Endothelial cell (in vitro differentiated cells): ENCODE data around the gene ZC3H7A. TPM values are rescaled to one million over a fixed set of nuclear protein-coding genes. Genes with fewer than 3 reads are reported as not detected.

Experiments
- DNase-seq: peaks from one replicate; pipeline ENCODE4 v3.0.0; 2021; ENCODE audit warnings: low spot score
- H3K27ac Mint-ChIP-seq: one replicate; pipeline ENCODE4 v1.8.0; 2021; ENCODE audit warnings: mixed read lengths, inconsistent platforms; ENCODE audit not compliant: unreplicated experiment
- H3K27me3 Mint-ChIP-seq: one replicate; pipeline ENCODE4 v1.8.0; 2021; ENCODE audit warnings: mild to moderate bottlenecking, moderate library complexity, mixed read lengths, inconsistent platforms; ENCODE audit not compliant: unreplicated experiment
- H3K36me3 Mint-ChIP-seq: one replicate; pipeline ENCODE4 v1.8.0; 2021; ENCODE audit warnings: mild to moderate bottlenecking, low read depth, mixed read lengths, inconsistent platforms; ENCODE audit not compliant: unreplicated experiment
- H3K4me1 Mint-ChIP-seq: one replicate; pipeline ENCODE4 v1.8.0; 2021; ENCODE audit warnings: mild to moderate bottlenecking, mixed read lengths, inconsistent platforms; ENCODE audit not compliant: unreplicated experiment
- H3K4me3 Mint-ChIP-seq: one replicate; pipeline ENCODE4 v1.8.0; 2021; ENCODE audit warnings: mild to moderate bottlenecking, mixed read lengths, inconsistent platforms; ENCODE audit not compliant: unreplicated experiment
- H3K9me3 Mint-ChIP-seq: one replicate; pipeline ENCODE4 v1.8.0; 2021; ENCODE audit warnings: mixed read lengths, inconsistent platforms; ENCODE audit not compliant: unreplicated experiment
- CTCF ChIP-seq: fragments of 200-600 bp; sonication (generic); IDR thresholded peaks from one replicate; pipeline ENCODE4 v1.5.0; 2021; ENCODE audit warnings: antibody characterized with exemption; ENCODE audit not compliant: unreplicated experiment
- total RNA-seq: library from RNA; stranded (reverse); fragmentation: NEBNext Ultra II Directional; extraction: Animal tissue kit (Norgen Biotek cat#: 25700); gene quantifications from one replicate; pipeline ENCODE4 v1.2.1, GENCODE V29; 2021; ENCODE audit not compliant: unreplicated experiment

The ZC3H7A gene
- total RNA-seq, 1 donor from 2014 or later = 84.7 TPM

- H3K27ac Mint-ChIP-seq = peak overlapping the region; percentile 0
Measured at GRCh38 chr16:11744075-11744470, 53.0 kb downstream of the ZC3H7A start.

GRCh38 chr16:11743308-11744074, 53.6 kb downstream of the ZC3H7A start:
- H3K27me3 Mint-ChIP-seq = peaks cover 6% of the 10 kb centered on the region
- H3K27ac Mint-ChIP-seq = peak overlapping the region; percentile 84
- peaks cover 29% of the 10 kb centered on the region for H3K4me1 Mint-ChIP-seq
- DNase-seq = peak; percentile 4
- no peaks in the 10 kb centered on the region for H3K9me3 Mint-ChIP-seq
- H3K36me3 Mint-ChIP-seq = peaks cover 3% of the 10 kb centered on the region
- H3K4me3 Mint-ChIP-seq = peak overlapping the region; percentile 88
- no peak for TF ChIP-seq CTCF

More at GRCh38 chr16:11744075-11744470, 53.0 kb downstream of the ZC3H7A start:
- TF ChIP-seq CTCF = no peak
- Mint-ChIP-seq H3K36me3 (peaks cover 5% of the 10 kb centered on the region), H3K4me3 (peak overlapping the region; percentile 75), H3K4me1 (peaks cover 27% of the 10 kb centered on the region), H3K27me3 (peaks cover 6% of the 10 kb centered on the region), H3K9me3 (no peaks in the 10 kb centered on the region)
- DNase-seq = no peak

GRCh38 chr16:11742536-11743307, 54.3 kb downstream of the ZC3H7A start, which contains the start of gene TXNDC11:
Gene TXNDC11 (minus strand): TSS chr16:11742857. CDS start chr16:11742730, 127 bp downstream.
- DNase-seq = peak; percentile 99
- peak within 1 kb of the TSS; percentile 84 for H3K27ac Mint-ChIP-seq
- H3K4me3 Mint-ChIP-seq = peak within 1 kb of the TSS; percentile 97
- H3K27me3 Mint-ChIP-seq = peaks cover 6% of the 10 kb centered on the region
- no peaks in the 10 kb centered on the region for H3K9me3 Mint-ChIP-seq
- peaks cover 36% of the 10 kb centered on the region for H3K4me1 Mint-ChIP-seq
- TF ChIP-seq CTCF = no peak
- no peaks in the 10 kb centered on the region for H3K36me3 Mint-ChIP-seq

- Mint-ChIP-seq H3K9me3 (no peaks in the 10 kb centered on the region), H3K27ac (peak overlapping the region; percentile 74), H3K27me3 (peaks cover 6% of the 10 kb centered on the region), H3K4me1 (peaks cover 36% of the 10 kb centered on the region), H3K36me3 (no peaks in the 10 kb centered on the region), H3K4me3 (peak overlapping the region; percentile 97)
- TF ChIP-seq CTCF = no peak
- peak; percentile 38 for DNase-seq
Measured at GRCh38 chr16:11742093-11742535, 54.9 kb downstream of the ZC3H7A start.
